ENCODE measurements around the gene OPRL1.

OPRL1 gene

GRCh38 chr20:64065974-64066343 is 13.9 kb upstream of the OPRL1 start:
- Histone ChIP-seq H3K4me1 (ENCODE audit: insufficient read depth, low read length, severe bottlenecking) (peaks cover 32% of the 10 kb centered on the region), H3K9me2 (ENCODE audit: low read depth, low read length) (no peaks in the 10 kb centered on the region), H3K9me3 (ENCODE audit: low read length) (no peaks in the 10 kb centered on the region), H3K36me3 (ENCODE audit: insufficient read depth, low read length) (no peaks in the 10 kb centered on the region), H2AFZ (ENCODE audit: low read length) (no peak overlapping the region), H3K4me2 (ENCODE audit: low read length) (no peak overlapping the region), H3K4me3 (ENCODE audit: low read depth, low read length, poor library complexity, severe bottlenecking) (no peak overlapping the region), H4K20me1 (ENCODE audit: insufficient read depth, low read length) (no peaks in the 10 kb centered on the region), H3K79me2 (ENCODE audit: insufficient read depth, low read length) (no peaks in the 10 kb centered on the region), H3F3A (ENCODE audit: insufficient read depth, low read length) (no peaks in the 10 kb centered on the region), H3K27ac (ENCODE audit: low read depth, low read length, poor library complexity, severe bottlenecking) (no peak overlapping the region), H3K27me3 (ENCODE audit: insufficient read depth, low read length) (peaks cover 9% of the 10 kb centered on the region; the same call in 1 of the 2 replicates), H3K9ac (ENCODE audit: low read length) (no peak overlapping the region)
- no peak for TF ChIP-seq EZH2 (IDR thresholded peaks at IDR 0.05; ENCODE audit: borderline replicate concordance, low read length)
- no peak for TF ChIP-seq CTCF (IDR thresholded peaks at IDR 0.05; ENCODE audit: low read length)

GRCh38 chr20:64067005-64067632 is 12.8 kb upstream of the OPRL1 start:
- peaks cover 30% of the 10 kb centered on the region for H3K4me1 ChIP-seq (ENCODE audit: insufficient read depth, low read length, severe bottlenecking)
- TF ChIP-seq CTCF (IDR thresholded peaks at IDR 0.05; ENCODE audit: low read length) (no peak), EZH2 (IDR thresholded peaks at IDR 0.05; ENCODE audit: borderline replicate concordance, low read length) (no peak)
- H3K27me3 ChIP-seq (ENCODE audit: insufficient read depth, low read length), result peaks cover 9% of the 10 kb centered on the region; the same call in 1 of the 2 replicates
- no peaks in the 10 kb centered on the region for H3F3A ChIP-seq (ENCODE audit: insufficient read depth, low read length)
- no peaks in the 10 kb centered on the region for H3K9me3 ChIP-seq (ENCODE audit: low read length)
- no peaks in the 10 kb centered on the region for H3K9me2 ChIP-seq (ENCODE audit: low read depth, low read length)
- no peak overlapping the region for H3K4me2 ChIP-seq (ENCODE audit: low read length)
- H3K9ac ChIP-seq (ENCODE audit: low read length), result no peak overlapping the region
- H3K4me3 ChIP-seq (ENCODE audit: low read depth, low read length, poor library complexity, severe bottlenecking), result no peak overlapping the region
- no peaks in the 10 kb centered on the region for H4K20me1 ChIP-seq (ENCODE audit: insufficient read depth, low read length)
- H3K36me3 ChIP-seq (ENCODE audit: insufficient read depth, low read length), result no peaks in the 10 kb centered on the region
- no peak overlapping the region for H3K27ac ChIP-seq (ENCODE audit: low read depth, low read length, poor library complexity, severe bottlenecking)
- H3K79me2 ChIP-seq (ENCODE audit: insufficient read depth, low read length), result no peaks in the 10 kb centered on the region
- no peak overlapping the region for H2AFZ ChIP-seq (ENCODE audit: low read length)

GRCh38 chr20:64067733-64068307 is 12.1 kb upstream of the OPRL1 start:
- Histone ChIP-seq H3K9me3 (ENCODE audit: low read length) (no peaks in the 10 kb centered on the region), H2AFZ (ENCODE audit: low read length) (no peak overlapping the region), H3K4me3 (ENCODE audit: low read depth, low read length, poor library complexity, severe bottlenecking) (no peak overlapping the region), H3K79me2 (ENCODE audit: insufficient read depth, low read length) (no peaks in the 10 kb centered on the region), H3F3A (ENCODE audit: insufficient read depth, low read length) (no peaks in the 10 kb centered on the region), H3K27me3 (ENCODE audit: insufficient read depth, low read length) (peaks cover 9% of the 10 kb centered on the region; the same call in 1 of the 2 replicates), H3K9ac (ENCODE audit: low read length) (no peak overlapping the region), H3K4me2 (ENCODE audit: low read length) (no peak overlapping the region), H3K9me2 (ENCODE audit: low read depth, low read length) (no peaks in the 10 kb centered on the region), H4K20me1 (ENCODE audit: insufficient read depth, low read length) (no peaks in the 10 kb centered on the region), H3K36me3 (ENCODE audit: insufficient read depth, low read length) (no peaks in the 10 kb centered on the region), H3K4me1 (ENCODE audit: insufficient read depth, low read length, severe bottlenecking) (peaks cover 24% of the 10 kb centered on the region), H3K27ac (ENCODE audit: low read depth, low read length, poor library complexity, severe bottlenecking) (no peak overlapping the region)
- TF ChIP-seq EZH2 (IDR thresholded peaks at IDR 0.05; ENCODE audit: borderline replicate concordance, low read length) (no peak), CTCF (IDR thresholded peaks at IDR 0.05; ENCODE audit: low read length) (no peak)
